ENCODE data around the gene KLHL14. TPM values are rescaled to one million over a fixed set of nuclear protein-coding genes. Genes with fewer than 3 reads are reported as not detected.

Gene KLHL14
- total and polyA plus RNA-seq, 2 of the 13 experiments (the other 11 are each of a cell fraction or from before 2014, with no cell fraction given), result 16.0 to 41.8 TPM

DNA sequence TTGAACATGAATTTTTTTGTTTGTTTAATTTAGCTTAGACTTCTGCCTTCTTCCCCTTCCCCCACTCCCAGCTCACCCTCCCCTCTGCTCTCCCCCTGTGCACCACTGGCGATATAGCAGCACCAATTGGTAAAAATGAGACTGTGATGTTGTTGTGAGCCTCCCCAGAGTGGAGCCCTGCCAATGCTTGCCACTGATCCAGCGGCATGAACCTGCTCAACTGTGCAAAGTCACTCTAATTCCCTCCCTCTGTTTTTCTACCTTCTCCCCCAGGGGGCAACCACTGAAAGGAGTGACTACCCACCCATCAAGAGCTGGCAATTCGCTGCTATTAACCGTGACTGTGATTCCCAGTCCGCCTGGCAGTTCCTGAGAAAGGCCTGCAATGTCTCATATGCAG lies 30.2 kb downstream of the KLHL14 start:
- CTCF ChIA-PET (ENCODE audit: low intra/inter-chr PET ratio, low total read pairs), result no interaction called here
- Histone ChIP-seq H4K20me1 (ENCODE audit: insufficient read depth, low read length) (peaks cover 10% of the 10 kb centered on the region; the same call in 1 of the 2 replicates), H3K27me3 (ENCODE audit: control insufficient read depth in 1 of 2, insufficient read depth in 2 of 2, low read length in 2 of 2) (no peaks in the 10 kb centered on the region), H2AFZ (ENCODE audit: low read length) (no peak overlapping the region), H3K79me2 (ENCODE audit: insufficient read depth, low read length) (peaks cover 32% of the 10 kb centered on the region), H3K36me3 (replicated peaks in 1 of 2; ENCODE audit: control insufficient read depth in 1 of 2, insufficient read depth in 2 of 2, low read length in 2 of 2) (peaks cover 4 to 36% of the 10 kb centered on the region in 2 experiments; a peak in 4 of 5 replicates), H3K4me1 (ENCODE audit: insufficient read depth, low read length) (no peaks in the 10 kb centered on the region), H3K4me2 (ENCODE audit: low read depth, low read length) (no peak overlapping the region), H3K9ac (ENCODE audit: insufficient read depth, low read depth, low read length) (no peak overlapping the region), H3K4me3 (replicated peaks in 1 of 3; ENCODE audit: insufficient read depth in 1 of 3, low read depth in 2 of 3, low read length in 3 of 3) (no peak overlapping the region), H3K27ac (ENCODE audit: extremely low read length, insufficient read depth, low read length) (no peak overlapping the region), H3K9me3 (ENCODE audit: low read length) (no peaks in the 10 kb centered on the region)
- POLR2A ChIA-PET, result no interaction called here
- TF ChIP-seq ZNF446 (CRISPR knock-in tag; IDR thresholded peaks at IDR 0.05) (no peak), SUZ12 (IDR thresholded peaks at IDR 0.05; ENCODE audit: low read depth, low read length) (no peak), GFI1 (CRISPR knock-in tag; IDR thresholded peaks at IDR 0.05; ENCODE audit: borderline replicate concordance) (no peak), ZNF720 (CRISPR knock-in tag; IDR thresholded peaks at IDR 0.05) (no peak), SCMH1 (CRISPR knock-in tag; IDR thresholded peaks at IDR 0.05; ENCODE audit: borderline replicate concordance) (no peak), ZFP37 (CRISPR knock-in tag; IDR thresholded peaks at IDR 0.05; ENCODE audit: borderline replicate concordance) (no peak)
- TF ChIP-seq, protein P1, sequence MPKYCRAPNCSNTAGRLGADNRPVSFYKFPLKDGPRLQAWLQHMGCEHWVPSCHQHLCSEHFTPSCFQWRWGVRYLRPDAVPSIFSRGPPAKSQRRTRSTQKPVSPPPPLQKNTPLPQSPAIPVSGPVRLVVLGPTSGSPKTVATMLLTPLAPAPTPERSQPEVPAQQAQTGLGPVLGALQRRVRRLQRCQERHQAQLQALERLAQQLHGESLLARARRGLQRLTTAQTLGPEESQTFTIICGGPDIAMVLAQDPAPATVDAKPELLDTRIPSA (CRISPR knock-in tag; IDR thresholded peaks at IDR 0.05; ENCODE audit: borderline replicate concordance), result no peak
- intact Hi-C loops (cut with micrococcal nuclease; ENCODE audit: unreplicated experiment), result no loop called here
- FAIRE-seq (no peak), ATAC-seq (no peak; the same call in 2 of the 3 replicates), DNase-seq (ENCODE audit: low spot score) (no peak)
- in situ Hi-C loops (cut with HindIII; ENCODE audit: extremely low pct_ligation_motif_present, low pct_unique_long_range_greater_than_20kb), result no loop called here
- 98% methylated on average over 5 of the region's 5 CpGs for WGBS (ENCODE audit: low lambda C conversion rate)
- BruUV-seq (replicated peaks), result no TSS peak

DNA sequence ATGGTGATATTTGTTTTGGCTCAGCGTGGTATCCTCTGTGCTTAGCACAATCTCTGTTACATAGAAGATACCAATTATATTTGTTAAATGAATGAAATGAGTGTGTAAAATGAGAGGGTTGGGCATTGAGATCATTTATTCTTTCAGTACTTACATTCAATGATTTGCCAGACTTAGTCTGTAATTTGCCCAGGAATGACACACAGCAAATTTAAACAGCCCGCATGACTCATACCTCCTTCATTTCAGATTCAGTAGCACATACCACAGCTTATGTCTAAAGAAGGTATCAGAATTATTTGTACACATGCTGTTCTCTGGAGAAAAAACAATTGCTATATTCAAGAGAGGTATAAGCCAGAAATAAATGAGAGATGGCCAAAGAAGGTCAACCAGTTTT lies 37.0 kb downstream of the KLHL14 start:
- no peak overlapping the region for H3K4me3 ChIP-seq (replicated peaks in 1 of 3; ENCODE audit: insufficient read depth in 1 of 3, low read depth in 2 of 3, low read length in 3 of 3)
- 93% methylated on average over 2 of the region's 2 CpGs for WGBS (ENCODE audit: low lambda C conversion rate)
- in situ Hi-C loops (cut with HindIII; ENCODE audit: extremely low pct_ligation_motif_present, low pct_unique_long_range_greater_than_20kb), result no loop called here
- H3K27me3 ChIP-seq (ENCODE audit: control insufficient read depth in 1 of 2, insufficient read depth in 2 of 2, low read length in 2 of 2), result no peaks in the 10 kb centered on the region
- no TSS peak for BruUV-seq (replicated peaks)
- POLR2A ChIA-PET, result no interaction called here
- CTCF ChIA-PET (ENCODE audit: low intra/inter-chr PET ratio, low total read pairs), result no interaction called here
- DNase-seq (ENCODE audit: low spot score) (peak; percentile 23), ATAC-seq (no peak), FAIRE-seq (no peak)
- H3K36me3 ChIP-seq (replicated peaks in 1 of 2; ENCODE audit: control insufficient read depth in 1 of 2, insufficient read depth in 2 of 2, low read length in 2 of 2), result peaks cover 10 to 64% of the 10 kb centered on the region in 2 experiments
- TF ChIP-seq ZNF792 (CRISPR knock-in tag; IDR thresholded peaks at IDR 0.05) (peak; percentile 86; the same call in 1 of the 2 replicates), FOSL2 (CRISPR knock-in tag; IDR thresholded peaks at IDR 0.05) (peak; percentile 42; the same call in 1 of the 2 replicates), RBM39 (IDR thresholded peaks at IDR 0.05; ENCODE audit: low read depth, low read length, poor library complexity, severe bottlenecking) (no peak), ZSCAN25 (CRISPR knock-in tag; IDR thresholded peaks at IDR 0.05) (no peak)
- TF ChIP-seq, protein P2, sequence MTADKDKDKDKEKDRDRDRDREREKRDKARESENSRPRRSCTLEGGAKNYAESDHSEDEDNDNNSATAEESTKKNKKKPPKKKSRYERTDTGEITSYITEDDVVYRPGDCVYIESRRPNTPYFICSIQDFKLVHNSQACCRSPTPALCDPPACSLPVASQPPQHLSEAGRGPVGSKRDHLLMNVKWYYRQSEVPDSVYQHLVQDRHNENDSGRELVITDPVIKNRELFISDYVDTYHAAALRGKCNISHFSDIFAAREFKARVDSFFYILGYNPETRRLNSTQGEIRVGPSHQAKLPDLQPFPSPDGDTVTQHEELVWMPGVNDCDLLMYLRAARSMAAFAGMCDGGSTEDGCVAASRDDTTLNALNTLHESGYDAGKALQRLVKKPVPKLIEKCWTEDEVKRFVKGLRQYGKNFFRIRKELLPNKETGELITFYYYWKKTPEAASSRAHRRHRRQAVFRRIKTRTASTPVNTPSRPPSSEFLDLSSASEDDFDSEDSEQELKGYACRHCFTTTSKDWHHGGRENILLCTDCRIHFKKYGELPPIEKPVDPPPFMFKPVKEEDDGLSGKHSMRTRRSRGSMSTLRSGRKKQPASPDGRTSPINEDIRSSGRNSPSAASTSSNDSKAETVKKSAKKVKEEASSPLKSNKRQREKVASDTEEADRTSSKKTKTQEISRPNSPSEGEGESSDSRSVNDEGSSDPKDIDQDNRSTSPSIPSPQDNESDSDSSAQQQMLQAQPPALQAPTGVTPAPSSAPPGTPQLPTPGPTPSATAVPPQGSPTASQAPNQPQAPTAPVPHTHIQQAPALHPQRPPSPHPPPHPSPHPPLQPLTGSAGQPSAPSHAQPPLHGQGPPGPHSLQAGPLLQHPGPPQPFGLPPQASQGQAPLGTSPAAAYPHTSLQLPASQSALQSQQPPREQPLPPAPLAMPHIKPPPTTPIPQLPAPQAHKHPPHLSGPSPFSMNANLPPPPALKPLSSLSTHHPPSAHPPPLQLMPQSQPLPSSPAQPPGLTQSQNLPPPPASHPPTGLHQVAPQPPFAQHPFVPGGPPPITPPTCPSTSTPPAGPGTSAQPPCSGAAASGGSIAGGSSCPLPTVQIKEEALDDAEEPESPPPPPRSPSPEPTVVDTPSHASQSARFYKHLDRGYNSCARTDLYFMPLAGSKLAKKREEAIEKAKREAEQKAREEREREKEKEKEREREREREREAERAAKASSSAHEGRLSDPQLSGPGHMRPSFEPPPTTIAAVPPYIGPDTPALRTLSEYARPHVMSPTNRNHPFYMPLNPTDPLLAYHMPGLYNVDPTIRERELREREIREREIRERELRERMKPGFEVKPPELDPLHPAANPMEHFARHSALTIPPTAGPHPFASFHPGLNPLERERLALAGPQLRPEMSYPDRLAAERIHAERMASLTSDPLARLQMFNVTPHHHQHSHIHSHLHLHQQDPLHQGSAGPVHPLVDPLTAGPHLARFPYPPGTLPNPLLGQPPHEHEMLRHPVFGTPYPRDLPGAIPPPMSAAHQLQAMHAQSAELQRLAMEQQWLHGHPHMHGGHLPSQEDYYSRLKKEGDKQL (CRISPR knock-in tag; IDR thresholded peaks at IDR 0.05; ENCODE audit: low read depth), result no peak
- H3K9me3 ChIP-seq (ENCODE audit: low read length), result no peaks in the 10 kb centered on the region
- no peaks in the 10 kb centered on the region; the same call in 1 of the 2 replicates for H4K20me1 ChIP-seq (ENCODE audit: insufficient read depth, low read length)
- H3K27ac ChIP-seq (ENCODE audit: extremely low read length, insufficient read depth, low read length), result no peak overlapping the region
- no peak overlapping the region for H3K4me2 ChIP-seq (ENCODE audit: low read depth, low read length)
- no peak overlapping the region for H3K9ac ChIP-seq (ENCODE audit: insufficient read depth, low read depth, low read length)
- H3K79me2 ChIP-seq (ENCODE audit: insufficient read depth, low read length), result peaks cover 17% of the 10 kb centered on the region
- intact Hi-C loops (cut with micrococcal nuclease; ENCODE audit: unreplicated experiment), result no loop called here
- no peaks in the 10 kb centered on the region for H3K4me1 ChIP-seq (ENCODE audit: insufficient read depth, low read length)
- no peak overlapping the region for H2AFZ ChIP-seq (ENCODE audit: low read length)

Data from HepG2 (cell line).